ENCODE results near the gene FOXA2. TPM values are rescaled to one million over a fixed set of nuclear protein-coding genes. Genes with fewer than 3 reads are reported as not detected.

Gene FOXA2
- total and polyA plus RNA-seq, 9 of the 15 experiments (the other 6 are each of a cell fraction or from before 2014, with no cell fraction given) = 0.10 to 1.0 (median 0.25) TPM

- TF ChIP-seq CTCFL (IDR thresholded peaks at IDR 0.05; ENCODE audit: borderline replicate concordance, insufficient read depth, low read depth, low read length, poor library complexity, severe bottlenecking) (peak; percentile 56), SNIP1 (IDR thresholded peaks at IDR 0.05; ENCODE audit: low read depth) (no peak), GATA2 (CRISPR knock-in tag; IDR thresholded peaks at IDR 0.05) (no peak), ZNF280B (CRISPR knock-in tag; IDR thresholded peaks at IDR 0.05) (no peak), POLR2B (IDR thresholded peaks at IDR 0.05; ENCODE audit: low read depth, partially characterized antibody) (no peak), SMARCB1 (IDR thresholded peaks at IDR 0.05; ENCODE audit: insufficient read length, low read depth) (no peak), SREBF1 (IDR thresholded peaks at IDR 0.05; ENCODE audit: borderline replicate concordance, low read depth, low read length) (no peak), ZC3H8 (IDR thresholded peaks at IDR 0.05) (no peak), ZZZ3 (IDR thresholded peaks at IDR 0.05) (no peak), MAFG (tag; conservative IDR thresholded peaks at IDR 0.05) (no peak), STAG1 (CRISPR knock-in tag; IDR thresholded peaks at IDR 0.05; ENCODE audit: borderline replicate concordance) (peak; percentile 54; the same call in 1 of the 2 replicates), ARHGAP35 (IDR thresholded peaks at IDR 0.05; ENCODE audit: partially characterized antibody) (no peak), ZNF583 (CRISPR knock-in tag; IDR thresholded peaks at IDR 0.05) (no peak)
- TF ChIP-seq, protein P1, sequence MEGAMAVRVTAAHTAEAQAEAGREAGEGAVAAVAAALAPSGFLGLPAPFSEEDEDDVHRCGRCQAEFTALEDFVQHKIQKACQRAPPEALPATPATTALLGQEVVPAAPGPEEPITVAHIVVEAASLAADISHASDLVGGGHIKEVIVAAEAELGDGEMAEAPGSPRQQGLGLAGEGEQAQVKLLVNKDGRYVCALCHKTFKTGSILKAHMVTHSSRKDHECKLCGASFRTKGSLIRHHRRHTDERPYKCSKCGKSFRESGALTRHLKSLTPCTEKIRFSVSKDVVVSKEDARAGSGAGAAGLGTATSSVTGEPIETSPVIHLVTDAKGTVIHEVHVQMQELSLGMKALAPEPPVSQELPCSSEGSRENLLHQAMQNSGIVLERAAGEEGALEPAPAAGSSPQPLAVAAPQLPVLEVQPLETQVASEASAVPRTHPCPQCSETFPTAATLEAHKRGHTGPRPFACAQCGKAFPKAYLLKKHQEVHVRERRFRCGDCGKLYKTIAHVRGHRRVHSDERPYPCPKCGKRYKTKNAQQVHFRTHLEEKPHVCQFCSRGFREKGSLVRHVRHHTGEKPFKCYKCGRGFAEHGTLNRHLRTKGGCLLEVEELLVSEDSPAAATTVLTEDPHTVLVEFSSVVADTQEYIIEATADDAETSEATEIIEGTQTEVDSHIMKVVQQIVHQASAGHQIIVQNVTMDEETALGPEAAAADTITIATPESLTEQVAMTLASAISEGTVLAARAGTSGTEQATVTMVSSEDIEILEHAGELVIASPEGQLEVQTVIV (CRISPR knock-in tag; IDR thresholded peaks at IDR 0.05; ENCODE audit: borderline replicate concordance) = no peak
- TF ChIP-seq, protein P2, sequence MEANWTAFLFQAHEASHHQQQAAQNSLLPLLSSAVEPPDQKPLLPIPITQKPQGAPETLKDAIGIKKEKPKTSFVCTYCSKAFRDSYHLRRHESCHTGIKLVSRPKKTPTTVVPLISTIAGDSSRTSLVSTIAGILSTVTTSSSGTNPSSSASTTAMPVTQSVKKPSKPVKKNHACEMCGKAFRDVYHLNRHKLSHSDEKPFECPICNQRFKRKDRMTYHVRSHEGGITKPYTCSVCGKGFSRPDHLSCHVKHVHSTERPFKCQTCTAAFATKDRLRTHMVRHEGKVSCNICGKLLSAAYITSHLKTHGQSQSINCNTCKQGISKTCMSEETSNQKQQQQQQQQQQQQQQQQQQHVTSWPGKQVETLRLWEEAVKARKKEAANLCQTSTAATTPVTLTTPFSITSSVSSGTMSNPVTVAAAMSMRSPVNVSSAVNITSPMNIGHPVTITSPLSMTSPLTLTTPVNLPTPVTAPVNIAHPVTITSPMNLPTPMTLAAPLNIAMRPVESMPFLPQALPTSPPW (CRISPR knock-in tag; IDR thresholded peaks at IDR 0.05) = peak; percentile 32; the same call in 1 of the 2 replicates
Observed at GRCh38 chr20:22586645-22587310, 2.4 kb upstream of the FOXA2 start (continued).

Measured in K562 (cell line).